Cardiac fibroblast (primary cell): Measurements from ENCODE around the gene CCDC85A.
A peak's percentile ranks its signal among the peaks of the same experiment; 100 is the strongest.

ENCODE experiments used
- DNase-seq, 2 donors: peaks; one replicate each; pipeline versions ENCODE4 v3.0.0 to v3.0.0-alpha.2; 2010; ENCODE audit warnings: low read depth in 2 of 2
- H3K4me3 ChIP-seq, 2 donors: replicated peaks in 1 of 2; 1 replicate in 1 of 2; 2 replicates in 1 of 2; pipeline ENCODE4 v1.5.1; 2011; ENCODE audit warnings: low read depth in 2 of 2, low read length in 2 of 2, mild to moderate bottlenecking in 2 of 2, moderate library complexity in 1 of 2
- TF ChIP-seq, protein P1 (sequence below): IDR thresholded peaks from one replicate; pipeline ENCODE4 v1.5.1; 2011; ENCODE audit warnings: low read depth, mild to moderate bottlenecking, low read length, inconsistent platforms

The CCDC85A gene

DNA sequence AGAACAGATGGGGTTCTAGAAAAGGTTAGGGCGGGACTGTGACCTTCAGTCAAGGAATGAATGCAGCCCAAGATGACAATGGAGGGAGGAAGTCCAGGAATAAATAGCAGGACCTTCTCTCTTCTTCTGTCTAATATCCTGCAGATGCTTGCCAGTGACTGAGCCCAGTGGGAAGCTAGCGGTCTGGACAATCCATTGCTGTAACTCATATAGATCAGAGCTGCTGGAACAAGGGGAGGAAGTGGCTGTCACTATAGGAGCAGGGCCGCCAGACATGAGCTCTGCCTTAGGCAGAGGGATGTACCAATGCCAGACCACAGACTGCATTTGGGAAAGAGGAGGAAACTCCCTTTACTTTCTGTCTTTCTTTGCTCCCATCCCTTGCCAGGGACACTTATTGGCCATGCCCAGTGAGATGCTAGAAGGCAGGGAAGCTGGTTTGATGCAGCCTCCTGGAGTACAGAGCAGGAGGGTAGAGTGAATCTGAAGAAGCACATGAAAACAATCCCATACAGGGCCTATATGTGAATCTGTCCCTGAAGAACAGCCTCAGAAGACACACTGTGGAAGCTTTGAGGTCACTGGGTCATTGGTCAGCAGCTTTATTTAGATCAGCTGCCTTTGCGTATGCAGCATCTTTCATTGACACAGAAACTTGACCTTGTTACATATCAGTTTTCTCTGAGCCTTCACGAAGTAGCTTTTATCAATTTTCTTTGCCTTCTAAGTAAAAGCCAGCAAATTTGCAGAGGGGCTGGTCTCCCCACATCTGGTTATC, 65.4 kb downstream of the CCDC85A start:
- TF ChIP-seq, protein P1, sequence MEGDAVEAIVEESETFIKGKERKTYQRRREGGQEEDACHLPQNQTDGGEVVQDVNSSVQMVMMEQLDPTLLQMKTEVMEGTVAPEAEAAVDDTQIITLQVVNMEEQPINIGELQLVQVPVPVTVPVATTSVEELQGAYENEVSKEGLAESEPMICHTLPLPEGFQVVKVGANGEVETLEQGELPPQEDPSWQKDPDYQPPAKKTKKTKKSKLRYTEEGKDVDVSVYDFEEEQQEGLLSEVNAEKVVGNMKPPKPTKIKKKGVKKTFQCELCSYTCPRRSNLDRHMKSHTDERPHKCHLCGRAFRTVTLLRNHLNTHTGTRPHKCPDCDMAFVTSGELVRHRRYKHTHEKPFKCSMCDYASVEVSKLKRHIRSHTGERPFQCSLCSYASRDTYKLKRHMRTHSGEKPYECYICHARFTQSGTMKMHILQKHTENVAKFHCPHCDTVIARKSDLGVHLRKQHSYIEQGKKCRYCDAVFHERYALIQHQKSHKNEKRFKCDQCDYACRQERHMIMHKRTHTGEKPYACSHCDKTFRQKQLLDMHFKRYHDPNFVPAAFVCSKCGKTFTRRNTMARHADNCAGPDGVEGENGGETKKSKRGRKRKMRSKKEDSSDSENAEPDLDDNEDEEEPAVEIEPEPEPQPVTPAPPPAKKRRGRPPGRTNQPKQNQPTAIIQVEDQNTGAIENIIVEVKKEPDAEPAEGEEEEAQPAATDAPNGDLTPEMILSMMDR, result no peak
- DNase-seq, result peak in 1 of 2 donors; percentile 66
- no peak overlapping the region for H3K4me3 ChIP-seq

DNA sequence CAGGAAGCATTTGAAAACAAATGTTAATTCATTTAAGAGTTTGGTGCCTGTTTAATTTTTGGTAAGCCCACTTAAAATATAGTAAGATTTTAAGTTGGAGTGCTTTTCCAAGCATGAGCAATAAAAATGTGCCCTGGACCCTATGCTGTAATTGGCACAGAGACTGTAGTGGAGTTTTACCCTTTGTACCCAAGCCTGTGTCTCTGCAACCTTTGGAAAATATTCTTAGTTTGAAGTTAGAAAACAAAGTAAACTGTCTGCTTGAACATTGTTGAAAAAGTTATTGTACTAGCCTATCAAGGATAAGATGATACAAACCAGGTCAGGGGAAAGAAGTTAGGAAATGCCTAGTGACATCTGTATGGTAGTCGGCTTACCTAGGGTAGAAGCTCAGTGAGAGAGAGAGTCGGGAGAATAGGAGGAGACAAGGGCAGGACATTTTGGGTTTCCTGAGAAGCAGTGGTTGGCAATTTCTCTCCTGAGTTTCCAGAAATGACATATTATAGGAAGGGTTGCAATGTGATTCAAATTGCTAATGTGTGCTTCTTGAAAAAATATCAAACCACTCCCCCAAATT, 66.5 kb downstream of the CCDC85A start:
- no peak for DNase-seq
- H3K4me3 ChIP-seq, result no peak overlapping the region
- TF ChIP-seq, protein P1, result no peak

DNA sequence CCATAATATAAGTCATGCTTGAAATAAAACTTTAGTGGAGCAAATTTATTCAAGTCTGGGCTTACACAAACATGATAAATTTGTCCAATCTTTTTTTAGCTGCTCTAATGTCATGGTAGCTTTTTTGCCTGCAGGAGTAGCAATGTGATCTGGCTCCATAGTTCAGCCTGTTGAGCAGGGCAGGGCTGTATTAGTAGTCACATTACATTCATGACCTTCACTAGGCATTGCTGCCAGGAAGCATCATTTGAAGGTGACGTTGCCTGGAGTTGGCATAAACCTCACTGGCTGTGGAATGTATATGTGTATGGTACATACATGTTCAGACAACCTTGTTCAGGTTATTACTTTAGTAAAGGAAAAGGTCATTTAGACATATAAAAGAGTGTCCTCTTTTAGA, 76.6 kb downstream of the CCDC85A start:
- DNase-seq, result no peak
- TF ChIP-seq, protein P1, result no peak
- no peak overlapping the region for H3K4me3 ChIP-seq

DNA sequence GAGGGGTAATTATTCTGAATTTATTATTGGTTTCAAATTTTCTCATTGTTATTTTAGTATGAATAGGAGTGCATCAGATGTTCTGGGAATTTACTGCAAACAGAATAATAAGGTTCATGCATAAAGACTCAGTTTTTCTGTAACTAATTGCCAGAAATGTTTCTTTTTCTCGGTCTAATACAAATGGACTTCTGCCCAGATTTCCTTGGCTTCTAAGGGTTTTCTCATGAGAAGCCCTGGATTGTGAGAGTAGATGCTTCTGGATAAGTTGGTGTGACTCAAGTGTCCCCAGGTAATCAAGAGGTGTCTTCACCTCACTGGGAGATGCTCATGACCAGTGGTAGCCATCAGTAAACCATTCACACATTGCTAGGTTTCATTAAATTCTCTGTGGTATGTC, 78.5 kb downstream of the CCDC85A start:
- no peak for DNase-seq
- TF ChIP-seq, protein P1, result no peak
- H3K4me3 ChIP-seq, result no peak overlapping the region

DNA sequence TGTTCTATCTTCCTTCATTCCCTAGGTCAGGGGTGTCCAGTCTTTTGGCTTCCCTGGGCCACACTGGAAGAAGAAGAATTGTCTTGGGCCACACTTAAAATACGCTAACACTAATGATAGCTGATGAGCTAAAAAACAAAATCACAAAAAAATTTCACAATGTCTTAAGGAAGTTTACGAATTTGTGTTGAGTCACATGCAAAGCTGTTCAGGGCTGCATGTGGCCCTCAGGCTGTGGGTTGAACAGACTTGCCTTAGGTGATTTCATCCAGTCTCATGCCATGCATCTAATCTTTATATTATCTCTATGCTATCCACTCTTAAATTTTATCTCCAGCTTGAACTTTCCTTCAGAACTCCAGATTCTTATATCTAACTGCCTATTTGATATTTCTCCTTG, 80.1 kb downstream of the CCDC85A start:
- TF ChIP-seq, protein P1, result no peak
- DNase-seq, result no peak
- H3K4me3 ChIP-seq, result no peak overlapping the region

DNA sequence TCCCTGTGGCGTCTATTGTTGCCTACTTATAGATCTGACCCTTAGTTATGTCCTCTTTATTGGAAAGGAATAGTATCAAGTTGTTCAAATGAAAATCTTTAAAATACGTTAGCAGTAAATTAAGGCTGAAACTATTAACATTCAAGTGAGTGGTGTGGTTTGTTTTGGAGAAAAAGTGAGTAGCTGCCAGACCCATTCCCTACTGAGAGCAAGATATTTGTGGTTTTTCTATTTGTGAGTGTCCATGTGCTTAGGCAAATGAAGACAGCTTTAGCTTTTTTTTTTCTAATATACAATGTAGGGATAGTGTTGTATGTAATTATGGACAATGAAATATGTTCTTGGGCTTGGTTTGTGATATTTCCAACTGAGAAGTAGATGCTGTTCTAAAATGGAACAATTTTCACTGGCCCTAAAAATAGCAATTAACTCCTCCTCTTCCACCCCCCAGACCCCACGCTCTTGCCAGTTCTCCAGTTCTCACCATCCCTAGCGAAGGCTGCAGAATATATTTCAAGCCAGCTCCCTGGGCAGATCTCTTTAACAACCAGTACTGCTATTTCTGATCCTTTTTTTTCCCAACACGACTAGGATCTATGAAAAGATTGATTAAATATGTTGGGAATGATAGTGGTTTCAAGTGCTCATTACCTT, 83.1 kb downstream of the CCDC85A start:
- TF ChIP-seq, protein P1, result no peak
- DNase-seq, result no peak
- no peak overlapping the region for H3K4me3 ChIP-seq
